AG10803 (cell line): ENCODE data around the gene OSMR.

Experiments
- DNase-seq: peaks from one replicate; pipeline ENCODE4 v3.0.0; 2010; ENCODE audit warnings: low read depth
- H3K4me3 ChIP-seq: 2 replicates; pipeline ENCODE4 v1.5.1; 2011; ENCODE audit warnings: mild to moderate bottlenecking, low read length, control low read depth
- CTCF ChIP-seq: conservative IDR thresholded peaks from 2 replicates; pipeline ENCODE4 v1.5.1; 2011; ENCODE audit warnings: mild to moderate bottlenecking, low read length, control low read depth, inconsistent platforms

The OSMR gene

GRCh38 chr5:38888041-38888440 is 42.2 kb downstream of the OSMR start:
- no peak overlapping the region for H3K4me3 ChIP-seq
- DNase-seq, result no peak
- no peak for TF ChIP-seq CTCF

- no peak for DNase-seq
- no peak for TF ChIP-seq CTCF
- H3K4me3 ChIP-seq, result no peak overlapping the region
Observed at GRCh38 chr5:38889424-38889823, 43.6 kb downstream of the OSMR start.

- DNase-seq, result no peak
- no peak overlapping the region for H3K4me3 ChIP-seq
- TF ChIP-seq CTCF, result no peak
Observed at GRCh38 chr5:38891563-38891962, 45.8 kb downstream of the OSMR start.

- DNase-seq, result no peak
- no peak overlapping the region for H3K4me3 ChIP-seq
- TF ChIP-seq CTCF, result no peak
Observed at GRCh38 chr5:38892363-38892762, 46.6 kb downstream of the OSMR start.

- no peak for DNase-seq
- no peak for TF ChIP-seq CTCF
- no peak overlapping the region for H3K4me3 ChIP-seq
Observed at GRCh38 chr5:38896760-38897159, 50.9 kb downstream of the OSMR start.

GRCh38 chr5:38899936-38900335 is 54.1 kb downstream of the OSMR start:
- no peak for TF ChIP-seq CTCF
- no peak for DNase-seq
- H3K4me3 ChIP-seq, result no peak overlapping the region

GRCh38 chr5:38905516-38905915 is 59.7 kb downstream of the OSMR start:
- no peak overlapping the region for H3K4me3 ChIP-seq
- no peak for TF ChIP-seq CTCF
- DNase-seq, result no peak
